Ovary (tissue), 3 donors: ENCODE measurements around the gene KLF13.

Experiments used
- CTCF ChIP-seq, 3 donors: fragments of 450-650 bp in 2 of 3; fragments of 200-600 bp in 1 of 3; IDR thresholded peaks; one replicate each; pipeline versions ENCODE4 v1.5.1 to v1.8.0; 2016 to 2022; ENCODE audit warnings: antibody characterized with exemption in 3 of 3, mild to moderate bottlenecking in 1 of 3
- POLR2A ChIP-seq: fragments of 450-650 bp; IDR thresholded peaks from one replicate; pipeline ENCODE4 v1.6.1; 2017; ENCODE audit warnings: antibody characterized with exemption, mild to moderate bottlenecking, moderate library complexity
- donor health status: DM: no; HTN: no; CAD: no.

DNA sequence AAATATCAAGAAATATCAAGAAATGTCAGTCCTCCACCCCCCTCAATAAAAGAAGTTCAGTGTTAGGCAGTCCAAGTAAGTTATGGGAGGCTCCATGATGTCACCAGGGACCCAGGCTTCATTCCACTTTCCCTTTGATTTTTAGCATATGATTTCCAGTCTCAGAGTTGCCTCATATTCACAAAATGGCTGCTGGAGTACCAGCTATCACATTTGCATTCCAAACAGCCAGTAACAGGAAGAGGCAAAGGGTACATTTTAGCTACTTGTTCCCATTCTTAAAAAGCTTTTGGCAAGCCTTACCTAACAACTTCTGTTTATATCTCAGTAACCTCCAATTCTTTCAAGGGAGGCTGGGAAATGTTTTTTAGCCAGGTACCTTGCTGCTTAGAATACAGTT is 13.4 kb upstream of the KLF13 start:
- TF ChIP-seq CTCF (IDR thresholded peaks at IDR 0.05) (no peak), POLR2A (no peak)
